Thoracic aorta (tissue), 2 donors: ENCODE results near the gene GCNT3. TPM values are rescaled to one million over a fixed set of nuclear protein-coding genes. Genes with fewer than 3 reads are reported as not detected.

Experiments used
- ATAC-seq: fragments of 150-250 bp; one replicate; pipeline ENCODE4 v1.8.0; 2017; ENCODE audit warnings: low read depth; ENCODE audit not compliant: insufficient number of reproducible peaks, low FRiP score
- DNase-seq: peaks from one replicate; pipeline ENCODE4 v3.0.0-alpha.2; 2020; ENCODE audit warnings: low spot score
- H3K27ac ChIP-seq, 2 donors: fragments of 200-600 bp; sonication (generic); 1 replicate in 1 of 2; 2 replicates in 1 of 2; pipeline ENCODE4 v1.5.1; 2016; ENCODE audit warnings: mild to moderate bottlenecking in 2 of 2, moderate library complexity in 2 of 2
- H3K27me3 ChIP-seq: fragments of 200-600 bp; sonication (generic); replicated peaks from 2 replicates; pipeline ENCODE4 v1.6.0; 2016; ENCODE audit warnings: mild to moderate bottlenecking; ENCODE audit not compliant: insufficient read depth
- H3K36me3 ChIP-seq: fragments of 200-600 bp; sonication (generic); one replicate; pipeline ENCODE4 v1.5.1; 2016
- H3K4me1 ChIP-seq, 2 donors: fragments of 200-600 bp; sonication (generic); 1 replicate in 1 of 2; 2 replicates in 1 of 2; pipeline versions ENCODE4 v1.5.1 to v1.6.0; 2016; ENCODE audit warnings: low read depth in 2 of 2, mild to moderate bottlenecking in 1 of 2; ENCODE audit not compliant: control insufficient read depth in 1 of 2
- H3K4me3 ChIP-seq: fragments of 200-600 bp; sonication (generic); 2 replicates; pipeline ENCODE4 v1.5.1; 2016; ENCODE audit warnings: mild to moderate bottlenecking
- H3K9me3 ChIP-seq: fragments of 200-600 bp; sonication (generic); 2 replicates; pipeline ENCODE4 v1.5.1; 2016
- CTCF ChIP-seq: fragments of 200-600 bp; sonication (generic); IDR thresholded peaks from one replicate; pipeline ENCODE4 v1.5.1; 2019; ENCODE audit warnings: antibody characterized with exemption
- total RNA-seq, 2 donors: library from RNA; depleted of rRNA; stranded (reverse); fragments of >200 nt; gene quantifications; one replicate each; pipeline versions ENCODE4 v1.1.0 to v1.2.3, GENCODE V29; 2016

GCNT3 gene
- total RNA-seq, 2 donors from 2014 or later, result 0.92 TPM; not detected in 1

- TF ChIP-seq CTCF, result no peak
- Histone ChIP-seq H3K9me3 (no peaks in the 10 kb centered on the region), H3K27ac (no peak overlapping the region), H3K4me1 (no peaks in the 10 kb centered on the region), H3K27me3 (no peaks in the 10 kb centered on the region), H3K4me3 (no peak overlapping the region), H3K36me3 (no peaks in the 10 kb centered on the region)
- no peak for DNase-seq
- no peak for ATAC-seq
Measured at GRCh38 chr15:59596640-59597039, 14.9 kb upstream of the GCNT3 start.

GRCh38 chr15:59598461-59598860 lies 13.1 kb upstream of the GCNT3 start:
- no peaks in the 10 kb centered on the region for H3K9me3 ChIP-seq
- no peaks in the 10 kb centered on the region for H3K27me3 ChIP-seq
- no peak overlapping the region for H3K27ac ChIP-seq
- DNase-seq (no peak), ATAC-seq (no peak)
- H3K4me3 ChIP-seq, result no peak overlapping the region
- H3K36me3 ChIP-seq, result no peaks in the 10 kb centered on the region
- H3K4me1 ChIP-seq, result no peaks in the 10 kb centered on the region
- TF ChIP-seq CTCF, result no peak

- H3K4me3 ChIP-seq, result no peak overlapping the region
- H3K9me3 ChIP-seq, result no peaks in the 10 kb centered on the region
- no peaks in the 10 kb centered on the region for H3K27me3 ChIP-seq
- H3K27ac ChIP-seq, result no peak overlapping the region
- no peaks in the 10 kb centered on the region for H3K36me3 ChIP-seq
- DNase-seq (no peak), ATAC-seq (no peak)
- no peaks in the 10 kb centered on the region for H3K4me1 ChIP-seq
- no peak for TF ChIP-seq CTCF
Measured at GRCh38 chr15:59605994-59606393, 5.6 kb upstream of the GCNT3 start.

GRCh38 chr15:59609730-59610712 lies 1.6 kb upstream of the GCNT3 start:
- no peaks in the 10 kb centered on the region for H3K27me3 ChIP-seq
- TF ChIP-seq CTCF, result no peak

GRCh38 chr15:59614153-59614552 lies 2.6 kb downstream of the GCNT3 start:
- ATAC-seq, result no peak

More at GRCh38 chr15:59609730-59610712, 1.6 kb upstream of the GCNT3 start:
- Histone ChIP-seq H3K36me3 (no peaks in the 10 kb centered on the region), H3K9me3 (no peaks in the 10 kb centered on the region), H3K4me1 (no peaks in the 10 kb centered on the region), H3K27ac (no peak overlapping the region), H3K4me3 (no peak overlapping the region)
- ATAC-seq (no peak), DNase-seq (no peak)

More at GRCh38 chr15:59614153-59614552, 2.6 kb downstream of the GCNT3 start:
- Histone ChIP-seq H3K36me3 (no peaks in the 10 kb centered on the region), H3K9me3 (no peaks in the 10 kb centered on the region), H3K27me3 (no peaks in the 10 kb centered on the region), H3K4me3 (no peak overlapping the region), H3K27ac (no peak overlapping the region), H3K4me1 (no peaks in the 10 kb centered on the region)
- TF ChIP-seq CTCF, result no peak
- DNase-seq, result no peak
